Cerebellar cortex (tissue), 1 donor: ENCODE data around the gene SLC3A2.
"Not testable (repeated sequence)": the region's sequence is repeated elsewhere in the genome, so short reads cannot be mapped to it uniquely, and the experiment has no call there.

Experiments used
- DNase-seq: peaks from one replicate; pipeline ENCODE4 v3.0.0-alpha.2; 2015; ENCODE audit warnings: low spot score

Gene SLC3A2

DNA sequence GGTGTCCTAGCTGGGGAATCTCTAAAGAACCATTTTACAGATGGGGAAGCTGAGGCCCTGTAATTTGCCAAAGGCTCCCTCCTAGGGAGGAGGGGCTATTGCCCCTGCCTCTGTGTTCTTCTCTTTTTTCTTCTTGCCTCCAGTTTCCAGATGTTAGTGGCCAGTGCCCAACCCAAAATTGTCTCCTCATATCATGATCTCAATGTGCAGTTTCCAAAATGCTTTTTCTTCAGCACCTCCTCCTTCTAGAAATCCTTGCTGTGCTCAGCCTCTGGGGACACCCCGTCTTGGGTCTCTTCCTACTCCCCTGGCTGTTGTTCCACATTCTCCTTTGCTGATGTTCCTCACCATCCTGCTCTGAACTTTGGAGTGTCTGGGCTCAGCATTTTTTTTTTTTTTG, 50.0 kb downstream of the SLC3A2 start:
- DNase-seq, result no peak

DNA sequence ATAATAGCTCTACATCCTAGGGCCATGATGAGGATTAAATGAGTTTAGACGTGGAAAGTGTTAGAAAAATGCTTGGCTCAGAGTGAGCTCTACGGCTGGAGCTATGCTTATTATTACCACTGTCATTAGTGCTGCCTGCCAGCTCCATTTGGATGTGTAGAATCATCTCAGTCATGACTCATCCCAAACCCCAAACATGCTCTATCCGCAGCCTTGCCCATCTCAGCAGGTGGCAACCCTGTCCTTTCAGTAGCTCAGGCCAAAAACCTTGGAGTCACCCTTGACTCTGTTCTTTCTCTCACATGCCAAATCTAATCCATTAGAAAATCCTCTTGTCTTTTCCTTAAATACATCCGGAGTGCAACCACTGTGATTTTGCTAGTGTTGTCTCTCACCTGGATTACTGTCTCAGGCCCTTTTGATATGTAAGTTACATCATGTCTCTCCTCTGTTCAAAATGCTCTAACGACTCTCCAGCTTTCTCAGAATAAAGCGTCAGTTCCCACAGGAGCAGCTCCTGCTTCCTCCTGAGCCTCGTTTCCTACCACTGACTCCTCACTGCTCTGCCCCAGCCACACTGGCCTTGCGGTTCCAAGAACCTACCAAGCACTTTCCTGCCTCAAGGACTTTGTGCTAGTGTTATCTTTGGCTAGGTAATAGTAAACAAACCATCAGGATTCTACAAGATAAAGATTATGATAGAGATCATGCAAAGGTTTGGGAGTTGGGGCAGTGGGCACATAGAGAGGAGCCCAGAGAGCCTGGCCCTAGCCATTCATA, 51.0 kb downstream of the SLC3A2 start:
- no peak for DNase-seq

DNA sequence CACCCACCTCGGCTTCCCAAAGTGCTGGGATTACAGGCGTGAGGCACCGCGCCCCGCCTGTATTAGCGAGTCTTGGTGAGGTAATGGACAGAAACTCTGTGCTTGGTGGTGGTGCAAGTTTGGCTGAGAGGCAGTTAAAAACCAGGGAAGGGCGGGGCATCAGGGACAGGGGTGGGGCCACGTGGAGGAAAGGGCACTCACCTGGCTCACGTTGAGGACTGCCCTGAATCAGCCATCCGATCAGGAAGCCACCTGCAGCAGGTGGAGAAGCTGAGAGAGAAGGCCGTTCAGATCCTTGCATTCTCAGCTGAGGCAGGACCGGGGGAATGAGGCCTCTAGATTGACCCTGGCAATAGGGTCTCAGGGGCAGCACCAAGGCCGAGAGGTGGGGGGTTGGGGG, 52.6 kb downstream of the SLC3A2 start:
- no peak for DNase-seq

DNA sequence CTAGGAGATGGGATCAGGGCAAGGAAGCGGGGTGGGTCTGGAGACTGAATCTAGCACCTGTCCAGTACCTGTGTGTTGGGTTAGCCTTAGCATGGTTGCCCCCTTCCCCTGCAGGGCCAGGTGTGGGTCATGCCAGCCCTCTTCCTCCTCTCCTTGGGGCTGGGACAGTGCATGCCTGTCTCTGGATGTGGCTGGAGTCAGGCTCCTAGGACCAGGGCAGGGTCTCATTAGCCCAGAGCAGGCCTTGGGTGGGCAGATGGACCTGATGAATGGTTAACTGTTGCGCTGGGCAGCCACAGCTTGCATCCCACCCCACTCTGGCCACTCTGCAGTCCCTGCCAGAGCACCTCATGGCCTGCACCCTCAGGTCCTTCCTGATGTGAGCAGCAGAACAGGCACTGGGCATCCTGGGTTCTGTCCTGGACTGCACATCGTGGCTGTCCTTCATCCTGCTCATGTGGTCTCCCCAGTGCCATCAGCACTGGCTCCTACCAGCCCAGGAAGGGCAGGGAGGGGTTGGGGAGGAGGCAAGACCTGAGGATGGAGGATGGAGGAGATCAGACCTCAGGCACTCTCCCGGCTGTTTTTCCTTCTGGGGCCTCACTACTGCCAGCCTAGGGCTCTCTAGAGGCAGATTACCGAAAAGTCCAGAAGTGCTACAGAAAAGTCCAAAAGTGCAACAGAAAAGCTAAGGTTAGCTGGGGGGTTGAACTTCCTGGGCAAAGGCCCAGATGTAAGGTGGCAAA, 53.2 kb downstream of the SLC3A2 start:
- DNase-seq, result no peak

DNA sequence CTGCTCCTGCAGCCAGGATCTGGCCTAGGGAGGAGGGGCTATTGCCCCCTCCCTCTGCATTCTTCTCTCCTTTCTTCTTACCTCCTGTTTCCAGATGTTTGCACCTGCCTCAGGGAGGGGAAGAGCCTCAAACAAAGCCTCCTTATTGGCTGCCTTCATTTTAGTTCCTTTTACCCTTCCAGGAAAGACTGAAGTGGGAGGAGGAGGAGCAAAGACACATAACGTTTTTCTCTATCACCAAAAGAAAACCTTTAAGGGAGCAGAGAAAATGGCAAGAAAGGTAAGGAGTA, 53.7 kb downstream of the SLC3A2 start:
- DNase-seq, result no peak

DNA sequence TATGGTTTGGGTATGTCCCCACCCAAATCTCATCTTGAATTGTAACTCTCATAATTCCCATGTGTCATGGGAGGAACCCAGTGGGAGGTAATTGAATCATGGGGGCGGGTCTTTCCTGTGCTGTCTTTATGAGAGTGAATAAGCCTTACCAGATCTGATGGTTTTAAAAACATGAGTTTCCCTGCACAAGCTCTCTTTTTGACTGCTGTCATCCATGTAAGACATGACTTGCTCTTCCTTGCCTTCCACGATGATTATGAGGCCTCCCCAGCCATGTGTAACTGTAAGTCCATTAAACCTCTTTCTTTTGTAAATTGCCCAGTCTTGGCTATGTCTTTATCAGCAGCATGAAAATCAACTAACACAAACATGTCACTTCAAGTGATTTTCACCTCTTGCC, 56.8 kb downstream of the SLC3A2 start:
- DNase-seq, result not testable (repeated sequence)
